Endothelial cell of hepatic sinusoid (primary cell): ENCODE results near the gene SNCA.

Source experiments
- in situ Hi-C: cut with HindIII; loops from 2 replicates; pipeline ENCODE4 v1.10.0; 2017; ENCODE audit warnings: low sequenced_read_pairs

Gene SNCA

DNA sequence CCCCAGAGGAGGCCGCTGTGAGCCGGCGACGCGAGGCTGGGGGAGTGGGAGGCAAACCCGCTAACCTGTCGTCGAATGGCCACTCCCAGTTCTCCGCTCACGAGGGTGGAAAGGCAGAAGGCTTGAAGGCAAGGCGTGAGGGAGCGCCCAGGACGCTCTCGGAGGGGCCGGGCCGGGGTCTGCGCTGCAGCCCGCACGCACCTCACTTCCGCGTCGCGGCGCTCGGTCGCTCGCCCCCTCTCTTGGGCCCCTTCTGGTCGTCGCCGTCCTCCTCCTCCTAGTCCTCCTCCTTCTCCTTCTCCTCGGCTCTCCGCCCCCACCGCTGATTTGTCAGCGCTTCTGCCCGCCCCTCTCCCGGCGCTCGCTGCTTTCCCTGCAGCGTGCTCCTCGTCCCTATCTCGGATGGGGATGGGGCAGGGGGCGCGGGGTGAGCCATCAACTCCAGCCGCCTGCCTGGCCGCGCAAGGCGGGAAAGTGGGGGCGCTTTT lies at the start of gene SNCA:
Gene SNCA (minus strand): TSS at position 265 of the 488 bp plus-strand sequence. CDS start 1,494 bp downstream, outside the sequence.
- in situ Hi-C loops = no loop called here

DNA sequence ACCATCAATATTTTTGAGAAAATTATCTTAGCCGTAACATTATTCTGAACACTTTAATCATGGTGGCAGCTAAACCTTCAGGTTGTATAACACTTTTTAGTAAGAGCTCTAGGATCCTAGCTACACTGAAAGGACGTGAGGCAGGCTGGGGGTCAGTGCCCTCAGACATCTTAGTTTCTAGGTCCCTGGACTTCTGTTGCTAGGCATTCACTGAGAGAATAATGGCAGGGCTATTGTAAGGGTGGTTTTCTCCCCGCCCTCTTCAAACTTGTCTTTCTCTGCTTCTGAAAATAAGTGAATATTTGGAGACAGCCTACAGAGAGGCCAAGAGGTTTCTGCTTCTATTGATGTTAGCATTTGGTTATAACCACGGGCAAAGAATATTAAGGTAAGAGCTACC lies 42.3 kb upstream of the SNCA start:
- in situ Hi-C loops = no loop called here

DNA sequence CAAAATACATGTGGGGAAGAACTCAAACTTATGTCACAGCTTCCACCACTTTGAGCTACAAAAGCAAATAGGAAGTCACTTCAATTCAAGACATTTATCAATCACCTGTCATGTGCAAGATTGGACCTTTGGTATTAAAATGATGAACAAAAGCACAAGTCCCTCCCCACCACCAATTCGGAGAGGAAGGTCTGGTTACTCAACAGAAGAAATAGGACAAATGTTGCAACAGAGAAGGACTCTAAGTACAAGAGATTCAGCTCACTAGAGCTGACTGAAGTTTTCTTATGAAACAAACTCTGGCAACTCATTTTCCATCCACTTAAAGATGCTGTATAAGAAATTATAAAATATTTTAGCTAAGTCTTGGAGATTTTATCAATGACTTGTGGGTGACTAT lies 41.6 kb upstream of the SNCA start:
- in situ Hi-C loops = no loop called here

GRCh38 chr4:89876548-89876947 lies 39.6 kb upstream of the SNCA start:
- in situ Hi-C loops = no loop called here

GRCh38 chr4:89871211-89871610 lies 34.2 kb upstream of the SNCA start:
- in situ Hi-C loops = loop anchor here (25.0 kb wide), 1 partner anchor 209 kb away; no protein-coding TSS in a partner anchor

DNA sequence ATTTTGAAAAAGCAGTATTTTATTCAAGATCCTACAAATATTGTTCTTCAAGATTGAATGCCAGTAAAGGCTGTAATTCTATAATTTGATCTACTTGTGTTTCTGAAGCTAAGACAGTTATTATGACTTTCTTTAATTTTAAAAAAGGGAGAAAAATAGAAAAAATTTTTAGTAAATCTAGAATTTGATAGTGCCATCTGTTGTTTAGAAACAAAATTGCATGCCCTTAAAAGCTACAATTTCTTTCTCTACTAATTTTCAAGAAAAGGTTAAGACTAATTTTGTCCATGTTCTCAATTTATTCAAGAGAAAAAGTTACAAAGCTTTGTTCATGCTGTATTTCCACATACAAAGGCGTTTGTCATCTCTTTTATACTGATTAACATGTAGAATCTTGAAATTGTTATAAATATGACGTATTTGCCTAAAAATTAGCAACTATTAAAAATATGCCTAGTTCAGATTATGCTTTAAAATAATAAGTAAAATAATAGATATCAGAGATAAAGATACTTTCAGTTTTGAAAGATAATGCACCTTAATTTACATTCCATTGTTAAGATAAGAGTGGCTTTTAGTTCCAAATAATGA lies 32.1 kb upstream of the SNCA start:
- in situ Hi-C loops = loop anchor here (25.0 kb wide), 1 partner anchor 207 kb away; no protein-coding TSS in a partner anchor

DNA sequence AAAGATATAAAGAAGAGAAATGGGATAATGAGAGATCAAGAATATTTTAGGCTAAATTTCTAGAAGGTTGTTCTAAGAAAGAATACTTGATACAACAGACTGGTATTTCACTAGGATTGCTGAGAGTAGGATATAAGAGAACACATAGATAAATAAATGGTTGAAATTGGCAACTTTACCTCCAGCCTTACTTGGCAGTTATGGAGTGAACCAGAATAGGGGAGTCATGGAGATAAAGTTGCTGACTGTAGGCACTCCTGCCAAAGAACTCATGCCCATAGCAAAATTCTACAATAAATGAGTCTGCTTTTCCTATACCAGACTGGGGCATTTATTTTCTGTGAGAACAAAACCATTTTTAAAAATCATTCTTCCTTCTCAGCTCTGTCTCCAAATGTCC lies 31.3 kb upstream of the SNCA start:
- in situ Hi-C loops = loop anchor here (25.0 kb wide), 1 partner anchor 206 kb away; no protein-coding TSS in a partner anchor

GRCh38 chr4:89863533-89863932 lies 26.6 kb upstream of the SNCA start:
- in situ Hi-C loops = loop anchor here (25.0 kb wide), 1 partner anchor 201 kb away; no protein-coding TSS in a partner anchor

DNA sequence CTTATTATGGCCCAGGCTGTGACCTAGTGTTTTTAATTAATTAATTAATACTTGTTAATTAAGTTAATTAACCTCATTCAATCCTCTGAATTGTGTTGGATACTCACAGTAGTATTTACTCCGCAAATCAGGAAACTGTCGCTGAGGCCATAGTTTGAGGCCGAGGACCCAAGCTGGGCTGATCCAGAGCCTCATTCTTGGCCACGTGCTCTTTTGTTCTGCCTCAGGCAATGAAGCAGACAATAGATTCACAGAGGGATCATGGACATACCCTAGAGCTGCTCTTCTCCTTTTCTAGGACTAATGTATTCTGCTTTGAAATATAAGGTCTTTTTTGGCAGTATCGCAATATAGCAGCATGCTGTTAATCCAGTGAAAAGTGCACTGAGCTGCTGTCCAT lies 24.0 kb upstream of the SNCA start:
- in situ Hi-C loops = loop anchor here (25.0 kb wide), 1 partner anchor 199 kb away; no protein-coding TSS in a partner anchor

DNA sequence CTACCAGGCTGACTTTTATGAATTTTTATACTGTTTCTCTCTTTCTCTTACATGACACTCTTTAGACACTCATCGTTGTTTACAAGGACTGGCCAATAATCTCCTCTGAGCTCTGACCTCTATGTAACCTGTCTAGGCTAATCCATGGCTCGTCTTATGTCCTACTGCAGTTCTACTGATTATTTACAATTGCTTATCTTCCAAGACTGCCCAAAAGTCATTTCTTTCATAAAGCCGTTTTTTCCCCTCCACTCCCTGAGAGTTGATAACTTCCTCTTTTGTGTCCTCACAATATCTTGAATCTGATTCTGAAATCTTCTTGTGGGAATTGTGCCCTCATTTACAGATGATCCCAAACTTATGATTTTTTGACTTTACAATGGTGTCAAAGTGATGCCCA lies 18.3 kb upstream of the SNCA start:
- in situ Hi-C loops = loop anchor here (25.0 kb wide), 1 partner anchor 193 kb away; no protein-coding TSS in a partner anchor

DNA sequence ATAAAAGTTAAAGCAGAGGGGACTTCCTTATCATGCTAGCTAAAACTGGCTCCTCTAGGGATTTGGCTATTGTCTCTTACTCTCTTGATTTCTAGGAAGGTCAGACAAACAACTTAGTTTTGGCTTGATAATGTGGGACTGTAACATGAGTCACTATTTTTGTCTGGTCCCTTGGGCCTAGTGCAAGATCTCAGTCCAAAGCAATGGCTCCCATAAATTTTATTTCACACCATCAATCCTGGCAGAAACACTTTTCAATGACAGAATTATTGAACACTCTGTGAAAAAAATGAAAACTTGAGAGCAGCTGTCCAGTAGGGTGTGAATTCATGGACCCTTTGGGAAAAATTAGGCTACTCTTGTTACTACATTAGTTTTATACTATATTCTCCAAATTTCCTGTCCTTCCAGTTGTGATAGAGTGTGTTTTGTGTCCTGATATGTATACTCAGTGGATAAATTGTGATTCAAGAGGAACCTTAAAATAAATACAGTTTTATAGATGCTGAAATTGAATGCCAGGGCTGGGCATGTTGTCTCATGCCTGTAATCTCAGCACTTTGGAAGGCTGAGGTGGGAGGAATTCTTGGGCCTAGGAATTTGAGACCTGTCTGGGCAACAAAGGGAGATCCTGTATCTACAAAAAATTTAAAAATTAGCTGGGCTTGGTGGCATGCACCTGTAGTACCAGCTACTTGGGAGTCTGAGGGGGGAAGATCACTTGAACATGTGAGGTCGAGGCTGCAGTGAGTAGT lies 10.8 kb upstream of the SNCA start:
- in situ Hi-C loops = no loop called here

DNA sequence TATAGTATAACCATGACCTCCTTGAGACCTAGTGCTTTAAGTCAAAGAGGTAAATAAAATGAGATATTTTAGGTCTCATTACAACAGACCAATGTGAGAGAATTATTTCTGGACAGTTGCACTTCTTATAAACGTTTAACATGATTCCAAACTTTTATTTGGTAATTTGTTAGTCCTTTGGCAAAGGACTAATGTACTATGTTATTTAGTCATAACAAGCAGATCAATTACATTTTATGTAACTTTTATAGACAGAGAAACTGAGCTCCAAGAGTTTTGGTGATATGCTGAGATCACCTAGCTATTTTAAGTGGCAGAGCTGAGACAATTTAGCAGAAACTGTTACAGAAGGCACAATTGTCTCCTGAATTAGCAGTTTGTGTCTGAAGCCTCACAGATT lies 2.6 kb upstream of the SNCA start:
- in situ Hi-C loops = no loop called here

GRCh38 chr4:89837993-89838390 lies 1.0 kb upstream of the SNCA start:
- in situ Hi-C loops = no loop called here

DNA sequence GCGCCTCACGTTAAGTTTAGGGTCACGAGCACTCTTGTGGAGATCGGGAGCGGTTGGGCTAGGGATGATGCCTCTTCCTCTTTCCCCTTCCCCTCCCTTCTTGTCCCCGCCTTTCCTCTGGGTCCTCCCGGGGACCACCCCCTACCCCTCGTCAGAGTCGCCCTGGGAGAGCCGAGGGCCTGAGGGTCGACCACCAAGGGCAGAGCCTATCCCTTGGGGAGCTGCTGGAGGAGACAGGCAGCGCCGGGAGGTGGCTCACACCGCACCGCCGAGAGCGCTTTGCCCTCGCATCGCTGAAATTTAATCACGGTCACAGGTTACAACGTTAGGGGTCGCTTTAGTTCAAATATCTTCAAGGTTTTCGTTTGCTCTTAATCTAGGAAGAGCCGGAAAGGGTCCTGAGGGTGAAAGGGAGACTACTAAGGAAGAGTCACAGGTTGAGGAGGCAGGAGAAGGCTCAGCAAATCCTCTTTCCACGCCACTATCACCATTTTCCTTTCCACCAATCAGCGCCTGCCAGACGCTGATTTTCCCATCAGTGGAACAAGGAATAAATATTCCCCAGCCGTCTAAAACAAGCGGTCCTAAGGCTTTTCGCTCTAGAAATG lies 528 bp upstream of the SNCA start:
- in situ Hi-C loops = no loop called here

DNA sequence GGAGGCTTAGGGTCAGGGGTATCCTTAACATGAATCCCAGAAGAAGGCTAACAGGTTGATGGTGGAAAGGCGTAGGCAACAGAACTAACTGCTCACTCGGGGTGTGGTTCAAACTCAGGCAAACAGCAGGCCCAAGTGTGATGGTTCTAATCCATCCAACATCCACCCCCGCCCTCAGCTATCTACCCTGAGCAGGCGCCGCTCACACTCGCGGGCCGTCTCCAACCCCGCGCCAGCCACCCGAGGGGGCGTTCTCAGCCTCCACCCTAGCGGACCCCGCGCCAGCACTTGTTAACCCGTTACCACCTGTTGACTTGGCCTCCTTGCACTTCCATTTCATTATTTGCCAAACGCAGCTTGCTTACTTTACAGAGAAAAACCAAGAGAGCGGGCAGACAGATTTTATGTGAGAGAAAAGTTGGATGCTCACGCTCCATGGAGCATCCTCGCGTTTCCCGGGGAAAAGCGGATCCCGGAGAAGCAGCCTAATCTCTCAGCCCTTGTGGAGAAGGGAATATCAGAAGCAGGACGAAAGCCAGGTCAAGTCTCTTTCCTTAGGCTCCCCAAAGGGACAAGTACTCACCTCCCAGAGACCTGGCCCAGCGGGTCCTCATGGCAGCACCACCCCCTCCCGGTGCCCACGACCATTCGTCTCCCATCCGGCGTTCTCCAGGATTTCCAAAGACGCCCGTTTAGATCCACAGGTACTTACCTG lies 773 bp downstream of the SNCA start:
- in situ Hi-C loops = no loop called here

DNA sequence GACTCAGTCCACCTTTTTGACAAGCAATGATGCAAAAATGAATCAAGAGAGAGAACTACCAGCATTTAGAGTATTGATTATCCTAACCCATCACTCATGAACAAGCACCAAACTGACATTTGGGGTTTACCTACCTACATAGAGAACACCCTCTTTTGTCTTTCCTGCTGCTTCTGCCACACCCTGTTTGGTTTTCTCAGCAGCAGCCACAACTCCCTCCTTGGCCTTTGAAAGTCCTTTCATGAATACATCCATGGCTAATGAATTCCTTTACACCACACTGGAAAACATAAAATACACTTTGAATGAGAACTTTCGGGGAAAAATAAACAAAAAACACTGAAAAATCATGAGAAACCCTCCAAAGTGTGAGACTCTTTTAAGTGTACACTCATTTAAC lies 1.5 kb downstream of the SNCA start:
- in situ Hi-C loops = no loop called here

GRCh38 chr4:89834486-89835209 lies 2.3 kb downstream of the SNCA start:
- in situ Hi-C loops = no loop called here

GRCh38 chr4:89829470-89830138 lies 7.4 kb downstream of the SNCA start:
- in situ Hi-C loops = no loop called here

DNA sequence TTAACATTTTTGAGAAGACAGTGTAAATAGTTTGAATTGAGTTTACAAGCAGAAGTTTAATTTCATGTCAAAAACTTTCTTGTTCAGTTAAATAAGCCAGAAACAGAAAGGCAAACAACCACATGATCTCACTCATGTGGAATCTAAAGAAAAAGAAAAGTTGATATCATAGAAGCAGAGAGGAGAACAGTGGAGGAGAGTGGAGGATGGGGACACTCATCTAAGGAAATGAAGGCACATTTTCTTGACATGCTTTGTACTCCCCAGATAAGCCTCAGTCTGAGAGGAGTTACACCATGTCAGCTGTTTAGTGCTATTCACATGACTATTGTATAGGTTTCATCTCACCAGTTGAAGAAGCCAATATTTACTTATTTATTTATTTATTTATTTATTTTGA lies 13.5 kb downstream of the SNCA start:
- in situ Hi-C loops = no loop called here

- in situ Hi-C loops = no loop called here
Observed at GRCh38 chr4:89821612-89822011, 15.3 kb downstream of the SNCA start.
